AG04450 (cell line): ENCODE results near the gene LRMDA. TPM values are rescaled to one million over a fixed set of nuclear protein-coding genes. Genes with fewer than 3 reads are reported as not detected.

Experiments
- CTCF ChIA-PET: fragments of 300-600, 350-600 bp; formaldehyde crosslinking; extraction: SDS; loops from one replicate; lab custom pipeline; 2022; ENCODE audit warnings: antibody characterized with exemption, inconsistent platforms; lab: Charles Lee
- POLR2A ChIA-PET: fragments of 350-600 bp; formaldehyde crosslinking; extraction: SDS; loops from one replicate; lab custom pipeline; 2021; ENCODE audit warnings: antibody characterized with exemption, inconsistent platforms; lab: Yijun Ruan, JAX
- DNase-seq: peaks from one replicate; pipeline ENCODE4 v3.0.0-alpha.2; 2011; ENCODE audit warnings: low read depth, low spot score
- H3K27ac ChIP-seq: one replicate; pipeline ENCODE4 v1.5.1; 2012; ENCODE audit warnings: low read depth, low read length, control low read depth
- H3K27me3 ChIP-seq: one replicate; pipeline ENCODE4 v1.6.0; 2012; ENCODE audit warnings: low read length; ENCODE audit not compliant: control insufficient read depth, insufficient read depth
- H3K4me3 ChIP-seq: 2 replicates; pipeline ENCODE4 v1.5.1; 2011; ENCODE audit warnings: mild to moderate bottlenecking, low read depth, low read length, control low read depth
- H3K9me3 ChIP-seq: 2 replicates; pipeline ENCODE4 v1.5.1; 2012; ENCODE audit warnings: low read length; ENCODE audit not compliant: control insufficient read depth, insufficient read depth
- CTCF ChIP-seq: IDR thresholded peaks from 2 replicates; pipeline ENCODE4 v1.5.1; 2011; ENCODE audit warnings: low read depth, low read length, control low read depth, inconsistent platforms
- polyA plus RNA-seq: library from polyadenylated mRNA; depleted of rRNA; stranded (reverse); fragments of >200 nt; gene quantifications from 2 replicates; pipeline ENCODE4 v1.2.3, GENCODE V29; 2011

Gene LRMDA
- polyA plus RNA-seq, 1 experiment = 0.12 TPM

DNA sequence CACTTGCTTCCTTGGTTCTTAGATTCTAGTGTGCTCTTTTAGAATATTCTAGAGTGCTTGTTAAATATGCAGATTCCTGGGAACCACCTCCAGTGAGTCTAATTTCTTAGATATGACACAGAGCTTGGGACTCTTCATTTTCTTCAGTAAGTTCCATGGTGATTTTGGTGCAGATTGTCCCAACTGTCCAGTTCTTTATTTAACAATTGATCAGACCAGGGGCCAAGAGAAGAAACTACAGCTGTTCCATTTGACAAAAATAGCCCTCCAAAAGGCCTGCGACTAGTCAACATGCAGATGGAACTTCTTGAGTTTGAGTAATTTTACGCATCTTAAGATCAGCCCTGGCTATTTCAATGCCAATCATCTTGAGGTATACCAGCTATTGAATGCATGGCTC lies 760.7 kb downstream of the LRMDA start:
- H3K9me3 ChIP-seq = no peaks in the 10 kb centered on the region
- H3K27me3 ChIP-seq = no peaks in the 10 kb centered on the region
- H3K4me3 ChIP-seq = no peak overlapping the region
- no peak overlapping the region for H3K27ac ChIP-seq
- DNase-seq = no peak
- POLR2A ChIA-PET = interaction anchor here (1.3 to 4.0 kb wide), 3 partner anchors 11 to 791 kb away, joined by 4 to 19 read pairs (median 7); partner anchors contain the start of gene ZNF503
- CTCF ChIA-PET = interaction anchor here (0.7 to 1.0 kb wide), 2 partner anchors 106 to 111 kb away, joined by 3 to 5 read pairs; no protein-coding TSS in a partner anchor
- no peak for TF ChIP-seq CTCF

DNA sequence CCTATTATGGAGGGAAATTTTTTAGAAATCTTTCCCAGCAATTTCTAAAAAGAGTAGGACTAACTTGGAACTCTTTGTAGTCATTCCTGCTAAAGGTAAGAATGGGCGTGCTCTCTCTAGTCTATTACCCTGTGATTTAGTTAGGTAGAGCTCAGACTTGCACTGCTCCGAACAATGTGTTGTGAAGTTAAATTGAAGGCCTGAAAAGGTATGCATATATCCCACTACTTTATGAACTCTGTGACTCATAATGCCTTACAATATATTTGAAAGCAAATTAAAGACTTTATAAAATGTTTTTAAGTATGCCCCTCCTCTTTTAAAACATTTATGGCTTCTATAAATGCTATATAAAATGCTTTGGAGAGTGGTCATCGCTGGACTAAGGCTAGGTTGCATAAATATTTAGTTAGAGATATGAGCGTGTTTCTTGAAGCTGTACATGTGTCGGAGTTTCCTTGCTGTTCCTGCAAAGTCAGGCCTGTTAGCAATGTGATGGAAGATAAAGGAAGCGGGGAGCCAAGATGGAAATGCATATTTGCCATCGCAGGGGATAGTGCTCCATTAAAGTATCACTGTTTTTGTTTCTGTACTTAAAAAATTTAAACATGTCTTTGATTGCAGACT lies 761.4 kb downstream of the LRMDA start:
- DNase-seq = peak; percentile 74
- H3K4me3 ChIP-seq = no peak overlapping the region
- TF ChIP-seq CTCF = no peak
- H3K9me3 ChIP-seq = no peaks in the 10 kb centered on the region
- POLR2A ChIA-PET = interaction anchor here (1.3 to 4.0 kb wide), 3 partner anchors 10 to 792 kb away, joined by 4 to 19 read pairs (median 7); partner anchors contain the start of gene ZNF503
- H3K27me3 ChIP-seq = no peaks in the 10 kb centered on the region
- CTCF ChIA-PET = interaction anchor here (0.7 to 1.0 kb wide), 2 partner anchors 105 to 110 kb away, joined by 3 to 5 read pairs; no protein-coding TSS in a partner anchor
- H3K27ac ChIP-seq = no peak overlapping the region

DNA sequence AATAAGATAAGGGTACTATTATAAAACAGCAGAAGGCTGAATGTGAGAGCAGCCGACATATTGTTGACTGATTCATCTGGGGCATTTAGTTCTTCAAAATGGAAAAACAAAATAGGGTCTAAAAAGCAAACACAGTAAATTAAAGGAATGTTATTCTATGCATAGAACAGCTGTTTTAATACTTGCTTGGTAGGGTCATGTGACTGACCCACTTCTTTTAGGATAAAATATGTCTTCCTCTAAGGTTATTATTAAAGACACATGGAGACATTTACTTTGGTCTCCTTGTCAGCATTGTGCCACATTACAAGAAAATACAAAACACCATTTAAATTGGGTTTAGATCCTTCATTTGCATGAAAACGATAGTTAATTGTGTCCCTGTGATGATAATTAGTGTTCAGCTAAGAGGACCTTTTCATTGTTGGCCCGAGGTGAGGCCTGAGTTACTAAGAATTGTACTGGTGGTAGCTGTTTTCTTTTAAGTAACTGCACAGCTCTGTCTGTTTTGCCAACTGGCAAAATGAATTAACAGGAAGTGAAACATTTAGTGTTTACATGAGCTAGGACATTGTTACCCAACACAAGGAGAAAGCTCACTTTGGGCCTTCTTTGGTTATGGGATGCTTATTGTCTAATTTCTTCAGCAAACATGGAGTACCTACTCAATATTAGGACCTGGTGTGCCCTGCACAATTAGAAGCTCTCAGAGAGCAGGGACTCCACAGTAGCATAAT lies 764.4 kb downstream of the LRMDA start:
- POLR2A ChIA-PET = interaction anchor here (1.5 kb wide), 1 partner anchor 56 kb away, joined by 5 read pairs; no protein-coding TSS in a partner anchor
- H3K9me3 ChIP-seq = no peaks in the 10 kb centered on the region
- DNase-seq = no peak
- CTCF ChIA-PET = interaction anchor here (0.8 kb wide), 1 partner anchor 159 kb away, joined by 3 read pairs; no protein-coding TSS in a partner anchor
- H3K27ac ChIP-seq = no peak overlapping the region
- no peaks in the 10 kb centered on the region for H3K27me3 ChIP-seq
- no peak overlapping the region for H3K4me3 ChIP-seq
- TF ChIP-seq CTCF = no peak

DNA sequence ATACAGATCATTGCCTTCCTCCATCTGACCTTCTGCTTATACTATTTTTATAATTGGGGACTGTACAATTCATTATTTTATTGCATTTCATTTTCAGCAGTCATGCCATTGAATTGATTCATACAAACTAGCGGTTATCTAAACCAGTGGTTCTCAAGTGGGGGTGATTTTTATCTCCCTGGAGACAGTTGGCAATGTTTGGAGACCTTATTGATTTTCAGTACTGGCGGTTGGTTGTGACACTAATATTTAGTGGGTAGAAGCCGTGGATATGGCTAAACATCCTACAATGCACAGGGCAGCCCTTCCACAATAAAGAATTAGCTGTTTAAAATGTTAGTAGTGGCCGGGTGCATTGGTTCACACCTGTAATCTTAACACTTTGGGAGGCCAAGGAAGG lies 765.9 kb downstream of the LRMDA start:
- no peak for DNase-seq
- ChIA-PET POLR2A (no interaction called here), CTCF (no interaction called here)

More for the DNA sequence above, 765.9 kb downstream of the LRMDA start:
- Histone ChIP-seq H3K27me3 (no peaks in the 10 kb centered on the region), H3K4me3 (no peak overlapping the region), H3K9me3 (no peaks in the 10 kb centered on the region), H3K27ac (no peak overlapping the region)
- no peak for TF ChIP-seq CTCF
